ENCODE measurements around the gene SLC23A3.

GRCh38 chr2:219125886-219126270, 44.0 kb downstream of the SLC23A3 start:
- TF ChIP-seq CTCF (IDR thresholded peaks at IDR 0.05) (no peak), ZNF121 (CRISPR knock-in tag; IDR thresholded peaks at IDR 0.05) (no peak), MAX (CRISPR knock-in tag; IDR thresholded peaks at IDR 0.05) (no peak), ATF2 (CRISPR knock-in tag; IDR thresholded peaks at IDR 0.05; ENCODE audit: borderline replicate concordance, low read depth) (no peak), MXD4 (CRISPR knock-in tag; IDR thresholded peaks at IDR 0.05; ENCODE audit: borderline replicate concordance) (no peak), ZBTB21 (CRISPR knock-in tag; IDR thresholded peaks at IDR 0.05; ENCODE audit: borderline replicate concordance) (no peak), NR2C2 (CRISPR knock-in tag; IDR thresholded peaks at IDR 0.05) (no peak), E2F4 (CRISPR knock-in tag; IDR thresholded peaks at IDR 0.05; ENCODE audit: borderline replicate concordance, low read depth) (no peak), ESRRA (CRISPR knock-in tag; IDR thresholded peaks at IDR 0.05; ENCODE audit: borderline replicate concordance) (no peak)
- TF ChIP-seq, protein P1, sequence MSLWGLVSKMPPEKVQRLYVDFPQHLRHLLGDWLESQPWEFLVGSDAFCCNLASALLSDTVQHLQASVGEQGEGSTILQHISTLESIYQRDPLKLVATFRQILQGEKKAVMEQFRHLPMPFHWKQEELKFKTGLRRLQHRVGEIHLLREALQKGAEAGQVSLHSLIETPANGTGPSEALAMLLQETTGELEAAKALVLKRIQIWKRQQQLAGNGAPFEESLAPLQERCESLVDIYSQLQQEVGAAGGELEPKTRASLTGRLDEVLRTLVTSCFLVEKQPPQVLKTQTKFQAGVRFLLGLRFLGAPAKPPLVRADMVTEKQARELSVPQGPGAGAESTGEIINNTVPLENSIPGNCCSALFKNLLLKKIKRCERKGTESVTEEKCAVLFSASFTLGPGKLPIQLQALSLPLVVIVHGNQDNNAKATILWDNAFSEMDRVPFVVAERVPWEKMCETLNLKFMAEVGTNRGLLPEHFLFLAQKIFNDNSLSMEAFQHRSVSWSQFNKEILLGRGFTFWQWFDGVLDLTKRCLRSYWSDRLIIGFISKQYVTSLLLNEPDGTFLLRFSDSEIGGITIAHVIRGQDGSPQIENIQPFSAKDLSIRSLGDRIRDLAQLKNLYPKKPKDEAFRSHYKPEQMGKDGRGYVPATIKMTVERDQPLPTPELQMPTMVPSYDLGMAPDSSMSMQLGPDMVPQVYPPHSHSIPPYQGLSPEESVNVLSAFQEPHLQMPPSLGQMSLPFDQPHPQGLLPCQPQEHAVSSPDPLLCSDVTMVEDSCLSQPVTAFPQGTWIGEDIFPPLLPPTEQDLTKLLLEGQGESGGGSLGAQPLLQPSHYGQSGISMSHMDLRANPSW (CRISPR knock-in tag; conservative IDR thresholded peaks at IDR 0.05; ENCODE audit: low read depth): no peak
